Mesendoderm (in vitro differentiated cells): ENCODE results near the gene PTPRM.

Experiments used
- DNase-seq: peaks from one replicate; pipeline ENCODE4 v3.0.0; 2013
- H2AK5ac ChIP-seq: 2 replicates; pipeline ENCODE4 v1.6.1; 2013; ENCODE audit warnings: low read length, inconsistent platforms
- H2BK120ac ChIP-seq: 2 replicates; pipeline ENCODE4 v1.6.1; 2013; ENCODE audit warnings: low read depth, mild to moderate bottlenecking, low read length, moderate library complexity, mixed read lengths
- H2BK15ac ChIP-seq: replicated peaks from 2 replicates; pipeline ENCODE4 v1.6.1; 2013; ENCODE audit warnings: low read depth, mild to moderate bottlenecking, moderate library complexity
- H2BK5ac ChIP-seq: 2 replicates; pipeline ENCODE4 v1.6.1; 2013; ENCODE audit warnings: low read length, inconsistent platforms
- H3K18ac ChIP-seq: 2 replicates; pipeline ENCODE4 v1.6.1; 2013; ENCODE audit warnings: mild to moderate bottlenecking, low read length, mixed read lengths
- H3K23ac ChIP-seq: one replicate; pipeline ENCODE4 v1.6.1; 2013; ENCODE audit warnings: low read length
- H3K27ac ChIP-seq: 2 replicates; pipeline ENCODE4 v1.5.1; 2013; ENCODE audit warnings: low read depth, mild to moderate bottlenecking, inconsistent platforms, low read length, moderate library complexity
- H3K27me3 ChIP-seq: 2 replicates; pipeline ENCODE4 v1.6.1; 2013; ENCODE audit warnings: low read length, control low read depth, mild to moderate bottlenecking, inconsistent platforms; ENCODE audit not compliant: insufficient read depth, poor library complexity
- H3K36me3 ChIP-seq: 2 replicates; pipeline ENCODE4 v1.6.1; 2013; ENCODE audit warnings: low read length, inconsistent platforms; ENCODE audit not compliant: control insufficient read depth, insufficient read depth
- H3K4ac ChIP-seq: one replicate; pipeline ENCODE4 v1.6.1; 2013; ENCODE audit warnings: low read depth, mild to moderate bottlenecking, low read length, moderate library complexity
- H3K4me1 ChIP-seq: 2 replicates; pipeline ENCODE4 v1.6.1; 2013; ENCODE audit warnings: low read depth, low read length, inconsistent platforms; ENCODE audit not compliant: control insufficient read depth
- H3K4me2 ChIP-seq: 2 replicates; pipeline ENCODE4 v1.6.1; 2013; ENCODE audit warnings: low read length
- H3K4me3 ChIP-seq: 2 replicates; pipeline ENCODE4 v1.5.1; 2013; ENCODE audit warnings: mild to moderate bottlenecking, low read length
- H3K56ac ChIP-seq: one replicate; pipeline ENCODE4 v1.6.1; 2013; ENCODE audit warnings: low read length
- H3K79me1 ChIP-seq: 2 replicates; pipeline ENCODE4 v1.6.1; 2013; ENCODE audit warnings: low read length, inconsistent platforms
- H3K79me2 ChIP-seq: 2 replicates; pipeline ENCODE4 v1.6.1; 2013; ENCODE audit warnings: mild to moderate bottlenecking, low read length; ENCODE audit not compliant: control insufficient read depth, insufficient read depth
- H3K9ac ChIP-seq: 2 replicates; pipeline ENCODE4 v1.6.1; 2013; ENCODE audit warnings: low read length, inconsistent platforms
- H4K5ac ChIP-seq: one replicate; pipeline ENCODE4 v1.6.1; 2013; ENCODE audit warnings: low read length
- H4K8ac ChIP-seq: one replicate; pipeline ENCODE4 v1.6.1; 2013; ENCODE audit warnings: low read depth, mild to moderate bottlenecking, control low read depth, low read length, moderate library complexity
- WGBS: extraction: QIAGEN DNeasy Blood & Tissue Kit; methylation state at CpG from one replicate; pipeline ENCODE4 v1.1.7; 2013; ENCODE audit warnings: low lambda C conversion rate, missing lambda C conversion rate; ENCODE audit not compliant: insufficient coverage; ENCODE audit errors: extremely low coverage; 5-methylcytosine and 5-hydroxymethylcytosine counted together

PTPRM gene

GRCh38 chr18:8097927-8098326, 530.8 kb downstream of the PTPRM start:
- WGBS: no CpG with 5 or more reads among the region's 1 CpG

GRCh38 chr18:8106603-8107002, 539.5 kb downstream of the PTPRM start:
- Histone ChIP-seq H3K27me3 (no peaks in the 10 kb centered on the region), H3K56ac (no peak overlapping the region), H4K8ac (no peak overlapping the region), H3K79me1 (no peaks in the 10 kb centered on the region), H3K4me2 (no peak overlapping the region), H3K9ac (no peak overlapping the region), H3K4ac (no peak overlapping the region), H3K4me1 (no peaks in the 10 kb centered on the region), H3K4me3 (no peak overlapping the region), H2AK5ac (no peak overlapping the region), H3K18ac (no peak overlapping the region), H2BK15ac (no peak overlapping the region), H3K36me3 (no peaks in the 10 kb centered on the region), H3K79me2 (no peaks in the 10 kb centered on the region), H3K27ac (no peak overlapping the region), H2BK120ac (no peak overlapping the region), H4K5ac (no peak overlapping the region), H3K23ac (no peak overlapping the region), H2BK5ac (no peak overlapping the region)
- no peak for DNase-seq
- no CpG with 5 or more reads among the region's 4 CpGs for WGBS

More at GRCh38 chr18:8097927-8098326, 530.8 kb downstream of the PTPRM start:
- Histone ChIP-seq H3K36me3 (no peaks in the 10 kb centered on the region), H2AK5ac (no peak overlapping the region), H3K79me2 (no peaks in the 10 kb centered on the region), H3K27ac (no peak overlapping the region), H3K56ac (no peak overlapping the region), H3K9ac (no peak overlapping the region), H3K23ac (no peak overlapping the region), H3K27me3 (no peaks in the 10 kb centered on the region), H3K4me3 (no peak overlapping the region), H3K79me1 (no peaks in the 10 kb centered on the region), H4K5ac (no peak overlapping the region), H4K8ac (no peak overlapping the region), H3K18ac (no peak overlapping the region), H2BK15ac (no peak overlapping the region), H2BK120ac (no peak overlapping the region), H3K4me2 (no peak overlapping the region), H2BK5ac (no peak overlapping the region), H3K4ac (no peak overlapping the region), H3K4me1 (no peaks in the 10 kb centered on the region)
- DNase-seq: no peak

- DNase-seq: no peak
- no peak overlapping the region for H3K4ac ChIP-seq
- H3K27me3 ChIP-seq: no peaks in the 10 kb centered on the region
- no peak overlapping the region for H3K27ac ChIP-seq
- no peaks in the 10 kb centered on the region for H3K4me1 ChIP-seq
- no peak overlapping the region for H3K56ac ChIP-seq
- H4K8ac ChIP-seq: no peak overlapping the region
- no peak overlapping the region for H4K5ac ChIP-seq
- no peaks in the 10 kb centered on the region for H3K79me1 ChIP-seq
- no peak overlapping the region for H3K4me2 ChIP-seq
- no peak overlapping the region for H3K23ac ChIP-seq
- H3K79me2 ChIP-seq: no peaks in the 10 kb centered on the region
- WGBS: no CpG with 5 or more reads among the region's 2 CpGs
- no peak overlapping the region for H2AK5ac ChIP-seq
- no peak overlapping the region for H3K4me3 ChIP-seq
- no peak overlapping the region for H2BK120ac ChIP-seq
- no peak overlapping the region for H2BK5ac ChIP-seq
- no peak overlapping the region for H3K18ac ChIP-seq
- no peak overlapping the region for H3K9ac ChIP-seq
- H3K36me3 ChIP-seq: no peaks in the 10 kb centered on the region
- no peak overlapping the region for H2BK15ac ChIP-seq
Observed at GRCh38 chr18:8107426-8107825, 540.3 kb downstream of the PTPRM start.

- H3K79me1 ChIP-seq: no peaks in the 10 kb centered on the region
- no peak for DNase-seq
- WGBS: no CpG with 5 or more reads among the region's 2 CpGs
Observed at GRCh38 chr18:8114480-8114879, 547.4 kb downstream of the PTPRM start.

GRCh38 chr18:8116341-8117005, 549.4 kb downstream of the PTPRM start:
- Histone ChIP-seq H3K79me1 (no peaks in the 10 kb centered on the region), H3K36me3 (no peaks in the 10 kb centered on the region), H3K9ac (no peak overlapping the region), H3K27ac (no peak overlapping the region), H2BK15ac (no peak overlapping the region), H2AK5ac (no peak overlapping the region), H3K79me2 (no peaks in the 10 kb centered on the region), H3K27me3 (no peaks in the 10 kb centered on the region), H3K18ac (no peak overlapping the region), H3K4me2 (no peak overlapping the region), H3K4me1 (no peaks in the 10 kb centered on the region), H4K5ac (no peak overlapping the region), H2BK120ac (no peak overlapping the region), H4K8ac (no peak overlapping the region), H3K56ac (no peak overlapping the region), H3K23ac (no peak overlapping the region), H3K4me3 (no peak overlapping the region), H3K4ac (no peak overlapping the region), H2BK5ac (no peak overlapping the region)
- peak; percentile 47 for DNase-seq
- WGBS: no CpG with 5 or more reads among the region's 2 CpGs

More at GRCh38 chr18:8114480-8114879, 547.4 kb downstream of the PTPRM start:
- Histone ChIP-seq H3K4me1 (no peaks in the 10 kb centered on the region), H3K36me3 (no peaks in the 10 kb centered on the region), H3K4me2 (no peak overlapping the region), H2BK15ac (no peak overlapping the region), H3K9ac (no peak overlapping the region), H3K23ac (no peak overlapping the region), H2AK5ac (no peak overlapping the region), H2BK120ac (no peak overlapping the region), H4K8ac (no peak overlapping the region), H3K4me3 (no peak overlapping the region), H3K79me2 (no peaks in the 10 kb centered on the region), H2BK5ac (no peak overlapping the region), H4K5ac (no peak overlapping the region), H3K56ac (no peak overlapping the region), H3K18ac (no peak overlapping the region), H3K27me3 (no peaks in the 10 kb centered on the region), H3K4ac (no peak overlapping the region), H3K27ac (no peak overlapping the region)

GRCh38 chr18:8117006-8117371, 549.9 kb downstream of the PTPRM start:
- WGBS: no CpG with 5 or more reads among the region's 2 CpGs
- Histone ChIP-seq H3K27ac (no peak overlapping the region), H3K36me3 (no peaks in the 10 kb centered on the region), H2AK5ac (no peak overlapping the region), H3K56ac (no peak overlapping the region), H3K9ac (no peak overlapping the region), H2BK15ac (no peak overlapping the region), H3K4me1 (no peaks in the 10 kb centered on the region), H4K5ac (no peak overlapping the region), H3K23ac (no peak overlapping the region), H3K79me1 (no peaks in the 10 kb centered on the region), H3K4me3 (no peak overlapping the region), H3K79me2 (no peaks in the 10 kb centered on the region), H3K4me2 (no peak overlapping the region), H4K8ac (no peak overlapping the region), H3K4ac (no peak overlapping the region), H3K27me3 (no peaks in the 10 kb centered on the region), H2BK120ac (no peak overlapping the region), H3K18ac (no peak overlapping the region), H2BK5ac (no peak overlapping the region)
- DNase-seq: no peak
